ENCODE data around the gene HEMK1.

GRCh38 chr3:50530001-50530970 is 39.0 kb upstream of the HEMK1 start:
- no peak for TF ChIP-seq CTCF (IDR thresholded peaks at IDR 0.05)
- TF ChIP-seq POLR2A (IDR thresholded peaks at IDR 0.05) = no peak

Data from breast epithelium (tissue), 3 donors.